GM12873 (cell line): Measurements from ENCODE around the gene PALLD.

Source experiments
- CTCF ChIP-seq: IDR thresholded peaks from 2 replicates; pipeline ENCODE4 v1.5.1; 2012; ENCODE audit warnings: low read depth, mild to moderate bottlenecking, moderate library complexity, low read length, control low read depth; ENCODE audit not compliant: insufficient read depth; ENCODE audit errors: missing control alignments

Gene PALLD

GRCh38 chr4:168634276-168634802 is 137.5 kb downstream of the PALLD start:
- TF ChIP-seq CTCF: no peak

- TF ChIP-seq CTCF: no peak
Observed at GRCh38 chr4:168636040-168636439, 139.2 kb downstream of the PALLD start.

- TF ChIP-seq CTCF: no peak
Observed at GRCh38 chr4:168636506-168637196, 139.8 kb downstream of the PALLD start.

GRCh38 chr4:168637872-168638756 is 141.3 kb downstream of the PALLD start:
- no peak for TF ChIP-seq CTCF

GRCh38 chr4:168639914-168640313 is 143.1 kb downstream of the PALLD start:
- no peak for TF ChIP-seq CTCF

- no peak for TF ChIP-seq CTCF
Observed at GRCh38 chr4:168641811-168642140, 144.9 kb downstream of the PALLD start.

GRCh38 chr4:168642591-168642990 is 145.7 kb downstream of the PALLD start:
- TF ChIP-seq CTCF: no peak
